Liver (tissue), 9 donors: ENCODE measurements around the gene IGHMBP2. TPM values are rescaled to one million over a fixed set of nuclear protein-coding genes. Genes with fewer than 3 reads are reported as not detected.

Source experiments
- DNase-seq: peaks from one replicate; pipeline ENCODE4 v3.0.0-alpha.2; 2017; ENCODE audit warnings: low spot score
- H3K27ac ChIP-seq, 2 donors: one replicate each; pipeline ENCODE4 v1.7.0; 2013; ENCODE audit warnings: inconsistent platforms in 2 of 2, low read length in 2 of 2, control low read depth in 1 of 2, low read depth in 1 of 2, mild to moderate bottlenecking in 1 of 2
- H3K27me3 ChIP-seq, 4 donors: one replicate each; pipeline versions ENCODE4 v1.6.1 to v1.7.0; 2013; ENCODE audit warnings: low read length in 3 of 4, inconsistent platforms in 1 of 4, mild to moderate bottlenecking in 1 of 4, moderate library complexity in 1 of 4; ENCODE audit not compliant: control insufficient read depth in 4 of 4, insufficient read depth in 4 of 4
- H3K36me3 ChIP-seq, 4 donors: one replicate each; pipeline versions ENCODE4 v1.6.1 to v1.7.0; 2013; ENCODE audit warnings: low read length in 3 of 4, mild to moderate bottlenecking in 3 of 4, low read depth in 1 of 4, moderate library complexity in 1 of 4; ENCODE audit not compliant: control insufficient read depth in 4 of 4, insufficient read depth in 3 of 4
- H3K4me1 ChIP-seq, 4 donors: one replicate each; pipeline versions ENCODE4 v1.6.1 to v1.7.0; 2013; ENCODE audit warnings: low read length in 3 of 4, mild to moderate bottlenecking in 3 of 4, moderate library complexity in 1 of 4; ENCODE audit not compliant: control insufficient read depth in 4 of 4, insufficient read depth in 4 of 4
- H3K4me3 ChIP-seq, 3 donors: one replicate each; pipeline versions ENCODE4 v1.6.1 to v1.7.0; 2013; ENCODE audit warnings: low read length in 3 of 3, control low read depth in 1 of 3, low read depth in 1 of 3, mild to moderate bottlenecking in 1 of 3
- H3K9ac ChIP-seq, 2 donors: one replicate each; pipeline ENCODE4 v1.7.0; 2013; ENCODE audit warnings: low read length in 2 of 2, mild to moderate bottlenecking in 2 of 2, moderate library complexity in 2 of 2, control low read depth in 1 of 2, low read depth in 1 of 2
- H3K9me3 ChIP-seq, 4 donors: one replicate each; pipeline versions ENCODE4 v1.6.1 to v1.7.0; 2013; ENCODE audit warnings: low read length in 3 of 4; ENCODE audit not compliant: control insufficient read depth in 4 of 4
- EGR1 ChIP-seq, 2 donors: IDR thresholded peaks; 2 replicates each; pipeline ENCODE4 v1.6.1; 2016 to 2018; ENCODE audit warnings: antibody characterized with exemption in 2 of 2, low read depth in 2 of 2
- FOXA1 ChIP-seq: IDR thresholded peaks from 2 replicates; pipeline ENCODE4 v1.6.1; 2016; ENCODE audit warnings: antibody characterized with exemption
- FOXA2 ChIP-seq: IDR thresholded peaks from 2 replicates; pipeline ENCODE4 v1.6.1; 2016; ENCODE audit warnings: antibody characterized with exemption
- GABPA ChIP-seq, 2 donors: IDR thresholded peaks in 1 of 2; conservative IDR thresholded peaks in 1 of 2; 2 replicates each; pipeline ENCODE4 v1.6.1; 2016; ENCODE audit warnings: antibody characterized with exemption in 2 of 2, mild to moderate bottlenecking in 1 of 2, moderate library complexity in 1 of 2
- HNF4A ChIP-seq, 2 donors: conservative IDR thresholded peaks; 2 replicates each; pipeline ENCODE4 v1.6.1; 2016; ENCODE audit warnings: antibody characterized with exemption in 2 of 2, mild to moderate bottlenecking in 2 of 2
- HNF4G ChIP-seq: IDR thresholded peaks from 2 replicates; pipeline ENCODE4 v1.6.1; 2016; ENCODE audit warnings: antibody characterized with exemption
- JUND ChIP-seq, 2 donors: IDR thresholded peaks; 2 replicates each; pipeline ENCODE4 v1.6.1; 2016; ENCODE audit warnings: antibody characterized with exemption in 2 of 2
- NR2F2 ChIP-seq: IDR thresholded peaks from 2 replicates; pipeline ENCODE4 v1.6.1; 2016; ENCODE audit warnings: antibody characterized with exemption
- RAD21 ChIP-seq, 2 donors: IDR thresholded peaks; 2 replicates each; pipeline ENCODE4 v1.6.1; 2016; ENCODE audit warnings: antibody characterized with exemption in 2 of 2, mild to moderate bottlenecking in 2 of 2
- RXRA ChIP-seq, 2 donors: IDR thresholded peaks; 2 replicates each; pipeline ENCODE4 v1.6.1; 2017 to 2018; ENCODE audit warnings: antibody characterized with exemption in 2 of 2, mild to moderate bottlenecking in 1 of 2
- SP1 ChIP-seq: IDR thresholded peaks from 2 replicates; pipeline ENCODE4 v1.6.1; 2018; ENCODE audit warnings: antibody characterized with exemption, mild to moderate bottlenecking
- TAF1 ChIP-seq: conservative IDR thresholded peaks from 2 replicates; pipeline ENCODE4 v1.6.1; 2016; ENCODE audit warnings: antibody characterized with exemption, mild to moderate bottlenecking
- YY1 ChIP-seq: IDR thresholded peaks from 2 replicates; pipeline ENCODE4 v1.6.1; 2016; ENCODE audit warnings: antibody characterized with exemption, mild to moderate bottlenecking
- WGBS: extraction: QIAGEN DNeasy Blood & Tissue Kit; methylation state at CpG from one replicate; pipeline ENCODE4 v1.1.7; 2013; 5-methylcytosine and 5-hydroxymethylcytosine counted together
- polyA plus RNA-seq, 2 donors: library from polyadenylated mRNA; stranded (reverse) in 1 of 2; unstranded in 1 of 2; fragments of 200-250 nt in 1 of 2; fragments of >200 nt in 1 of 2; fragmentation: Nextera tagmentation in 1 of 2; extraction: Ambion mirVana in 1 of 2; gene quantifications; one replicate each; pipeline versions ENCODE4 v1.2.1 to v1.2.3, GENCODE V29; 2013 to 2015
- total RNA-seq, 2 donors: library from RNA; depleted of rRNA; stranded (reverse); fragments of >200 nt; gene quantifications; one replicate each; pipeline ENCODE4 v1.2.3, GENCODE V29; 2014
- TF ChIP-seq, protein P1 (sequence below): IDR thresholded peaks from 2 replicates; pipeline ENCODE4 v1.6.1; 2016; ENCODE audit warnings: antibody characterized with exemption
- TF ChIP-seq, protein P2 (sequence below): fragments of 150-350 bp; IDR thresholded peaks from 2 replicates; pipeline ENCODE4 v1.5.1; 2017; ENCODE audit warnings: improper control_type of control experiment, low read depth, low read length; ENCODE audit not compliant: missing input control
- TF ChIP-seq, protein P3 (sequence below): IDR thresholded peaks from 2 replicates; pipeline ENCODE4 v1.6.1; 2016; ENCODE audit warnings: antibody characterized with exemption
- TF ChIP-seq, protein P4 (sequence below): IDR thresholded peaks from 2 replicates; pipeline ENCODE4 v1.6.1; 2016; ENCODE audit warnings: antibody characterized with exemption
- TF ChIP-seq, protein P5 (sequence below): IDR thresholded peaks from 2 replicates; pipeline ENCODE4 v1.6.1; 2016; ENCODE audit warnings: antibody characterized with exemption, mild to moderate bottlenecking
- donor health status: healthy.
- donor health status: healthy.
- donor health status: healthy.
- donor health status: healthy.
- donor health status: healthy.

Gene IGHMBP2
- total and polyA plus RNA-seq, 4 donors, result 5.7 to 14.0 (median 7.0) TPM

DNA sequence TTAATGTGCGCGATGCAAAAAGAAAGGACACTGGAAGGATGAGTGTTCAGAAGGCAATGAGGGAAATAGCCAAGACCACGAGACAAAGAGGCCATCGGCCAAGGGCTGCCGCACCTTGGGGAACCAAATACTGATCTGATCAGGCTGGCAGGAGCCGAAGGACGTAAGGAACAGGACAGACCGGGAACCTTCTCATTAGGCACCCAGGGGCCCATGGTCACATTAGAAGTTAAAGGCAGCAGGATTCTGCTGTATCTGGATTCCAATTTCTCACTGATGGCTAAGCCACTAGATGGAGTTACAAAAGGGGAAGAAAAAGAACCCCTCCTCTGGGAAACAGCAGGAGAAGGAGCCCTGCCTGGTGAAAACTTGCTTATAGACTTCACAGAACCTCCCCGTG lies 33.2 kb upstream of the IGHMBP2 start:
- WGBS, result 50% methylated on average over 9 of the region's 9 CpGs
- DNase-seq, result no peak
- H3K9ac ChIP-seq, result no peak overlapping the region

GRCh38 chr11:68872216-68873003 lies 31.3 kb upstream of the IGHMBP2 start:
- WGBS, result 66% methylated on average over 12 of the region's 12 CpGs
- TF ChIP-seq RAD21 (IDR thresholded peaks at IDR 0.05) (peak in 1 of 2 donors; percentile 18), SP1 (no peak)
- H3K27me3 ChIP-seq, result no peaks in the 10 kb centered on the region
- peaks cover 0 to 5% (median 2%) of the 10 kb centered on the region in 4 donors for H3K4me1 ChIP-seq
- H3K4me3 ChIP-seq, result no peak overlapping the region
- no peak for DNase-seq
- no peaks in the 10 kb centered on the region for H3K9me3 ChIP-seq
- no peak overlapping the region for H3K9ac ChIP-seq
- H3K27ac ChIP-seq, result no peak overlapping the region
- no peaks in the 10 kb centered on the region for H3K36me3 ChIP-seq

More for the DNA sequence above, 33.2 kb upstream of the IGHMBP2 start:
- no peaks in the 10 kb centered on the region for H3K36me3 ChIP-seq
- no peak overlapping the region for H3K27ac ChIP-seq
- peaks cover 0 to 5% (median 2%) of the 10 kb centered on the region in 4 donors for H3K4me1 ChIP-seq
- H3K27me3 ChIP-seq, result no peaks in the 10 kb centered on the region
- TF ChIP-seq SP1, result no peak
- no peak for TF ChIP-seq GABPA (IDR thresholded peaks at IDR 0.05 in 1 of 2, conservative IDR thresholded peaks at IDR 0.05 in 1 of 2)
- TF ChIP-seq RXRA (IDR thresholded peaks at IDR 0.05), result no peak
- TF ChIP-seq RAD21 (IDR thresholded peaks at IDR 0.05), result peak in 1 of 2 donors; percentile 33
- no peak for TF ChIP-seq YY1
- H3K9me3 ChIP-seq, result no peaks in the 10 kb centered on the region
- peak overlapping the region in 2 of 3 donors; percentile 36 to 38 for H3K4me3 ChIP-seq

DNA sequence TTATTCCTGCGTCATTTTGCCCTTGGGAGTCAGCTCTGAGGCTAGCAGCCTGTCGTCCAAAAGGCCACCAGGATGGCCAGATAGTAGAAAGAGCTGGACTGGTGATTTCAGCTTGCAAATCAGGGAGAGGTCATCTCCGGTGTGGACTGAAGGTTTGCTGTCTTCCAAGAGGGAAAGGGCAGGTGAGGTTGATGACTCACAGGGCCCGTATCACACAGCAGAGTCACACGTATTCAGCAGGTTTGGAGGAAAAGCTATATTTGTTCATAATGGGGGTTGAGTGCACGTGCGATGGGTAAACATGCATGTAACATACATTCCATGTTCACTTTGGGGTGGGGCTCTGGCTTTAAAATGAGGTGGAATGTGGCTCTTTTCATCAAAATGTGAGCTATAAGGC lies 25.7 kb upstream of the IGHMBP2 start:
- WGBS, result 58% methylated on average over 7 of the region's 7 CpGs
- Histone ChIP-seq H3K36me3 (no peaks in the 10 kb centered on the region), H3K9me3 (no peaks in the 10 kb centered on the region), H3K9ac (no peak overlapping the region), H3K4me3 (no peak overlapping the region), H3K4me1 (peaks cover 0 to 4% (median 0%) of the 10 kb centered on the region in 4 donors), H3K27ac (peak overlapping the region in 1 of 2 donors; percentile 54), H3K27me3 (no peaks in the 10 kb centered on the region)
- DNase-seq, result no peak
- TF ChIP-seq FOXA2, result peak; percentile 31
- TF ChIP-seq GABPA (IDR thresholded peaks at IDR 0.05 in 1 of 2, conservative IDR thresholded peaks at IDR 0.05 in 1 of 2), result no peak
- no peak for TF ChIP-seq NR2F2
- TF ChIP-seq SP1, result peak; percentile 36
- peak; percentile 77 to 91 for TF ChIP-seq RXRA (IDR thresholded peaks at IDR 0.05)
- no peak for TF ChIP-seq RAD21 (IDR thresholded peaks at IDR 0.05)
- TF ChIP-seq JUND (IDR thresholded peaks at IDR 0.05), result peak; percentile 62 to 82
- TF ChIP-seq, protein P1, sequence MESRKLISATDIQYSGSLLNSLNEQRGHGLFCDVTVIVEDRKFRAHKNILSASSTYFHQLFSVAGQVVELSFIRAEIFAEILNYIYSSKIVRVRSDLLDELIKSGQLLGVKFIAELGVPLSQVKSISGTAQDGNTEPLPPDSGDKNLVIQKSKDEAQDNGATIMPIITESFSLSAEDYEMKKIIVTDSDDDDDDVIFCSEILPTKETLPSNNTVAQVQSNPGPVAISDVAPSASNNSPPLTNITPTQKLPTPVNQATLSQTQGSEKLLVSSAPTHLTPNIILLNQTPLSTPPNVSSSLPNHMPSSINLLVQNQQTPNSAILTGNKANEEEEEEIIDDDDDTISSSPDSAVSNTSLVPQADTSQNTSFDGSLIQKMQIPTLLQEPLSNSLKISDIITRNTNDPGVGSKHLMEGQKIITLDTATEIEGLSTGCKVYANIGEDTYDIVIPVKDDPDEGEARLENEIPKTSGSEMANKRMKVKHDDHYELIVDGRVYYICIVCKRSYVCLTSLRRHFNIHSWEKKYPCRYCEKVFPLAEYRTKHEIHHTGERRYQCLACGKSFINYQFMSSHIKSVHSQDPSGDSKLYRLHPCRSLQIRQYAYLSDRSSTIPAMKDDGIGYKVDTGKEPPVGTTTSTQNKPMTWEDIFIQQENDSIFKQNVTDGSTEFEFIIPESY, result no peak
- no peak for TF ChIP-seq EGR1 (IDR thresholded peaks at IDR 0.05; ENCODE audit: low read depth in 2 of 2)
- no peak for TF ChIP-seq HNF4G
- TF ChIP-seq HNF4A (conservative IDR thresholded peaks at IDR 0.05), result peak; percentile 41 to 61
- TF ChIP-seq, protein P2, sequence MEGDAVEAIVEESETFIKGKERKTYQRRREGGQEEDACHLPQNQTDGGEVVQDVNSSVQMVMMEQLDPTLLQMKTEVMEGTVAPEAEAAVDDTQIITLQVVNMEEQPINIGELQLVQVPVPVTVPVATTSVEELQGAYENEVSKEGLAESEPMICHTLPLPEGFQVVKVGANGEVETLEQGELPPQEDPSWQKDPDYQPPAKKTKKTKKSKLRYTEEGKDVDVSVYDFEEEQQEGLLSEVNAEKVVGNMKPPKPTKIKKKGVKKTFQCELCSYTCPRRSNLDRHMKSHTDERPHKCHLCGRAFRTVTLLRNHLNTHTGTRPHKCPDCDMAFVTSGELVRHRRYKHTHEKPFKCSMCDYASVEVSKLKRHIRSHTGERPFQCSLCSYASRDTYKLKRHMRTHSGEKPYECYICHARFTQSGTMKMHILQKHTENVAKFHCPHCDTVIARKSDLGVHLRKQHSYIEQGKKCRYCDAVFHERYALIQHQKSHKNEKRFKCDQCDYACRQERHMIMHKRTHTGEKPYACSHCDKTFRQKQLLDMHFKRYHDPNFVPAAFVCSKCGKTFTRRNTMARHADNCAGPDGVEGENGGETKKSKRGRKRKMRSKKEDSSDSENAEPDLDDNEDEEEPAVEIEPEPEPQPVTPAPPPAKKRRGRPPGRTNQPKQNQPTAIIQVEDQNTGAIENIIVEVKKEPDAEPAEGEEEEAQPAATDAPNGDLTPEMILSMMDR, result no peak
- no peak for TF ChIP-seq YY1
- TF ChIP-seq TAF1, result no peak
- TF ChIP-seq FOXA1, result no peak
- TF ChIP-seq, protein P3, sequence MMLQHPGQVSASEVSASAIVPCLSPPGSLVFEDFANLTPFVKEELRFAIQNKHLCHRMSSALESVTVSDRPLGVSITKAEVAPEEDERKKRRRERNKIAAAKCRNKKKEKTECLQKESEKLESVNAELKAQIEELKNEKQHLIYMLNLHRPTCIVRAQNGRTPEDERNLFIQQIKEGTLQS, result peak; percentile 31
- TF ChIP-seq, protein P4, sequence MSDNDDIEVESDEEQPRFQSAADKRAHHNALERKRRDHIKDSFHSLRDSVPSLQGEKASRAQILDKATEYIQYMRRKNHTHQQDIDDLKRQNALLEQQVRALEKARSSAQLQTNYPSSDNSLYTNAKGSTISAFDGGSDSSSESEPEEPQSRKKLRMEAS, result no peak
- TF ChIP-seq, protein P5, sequence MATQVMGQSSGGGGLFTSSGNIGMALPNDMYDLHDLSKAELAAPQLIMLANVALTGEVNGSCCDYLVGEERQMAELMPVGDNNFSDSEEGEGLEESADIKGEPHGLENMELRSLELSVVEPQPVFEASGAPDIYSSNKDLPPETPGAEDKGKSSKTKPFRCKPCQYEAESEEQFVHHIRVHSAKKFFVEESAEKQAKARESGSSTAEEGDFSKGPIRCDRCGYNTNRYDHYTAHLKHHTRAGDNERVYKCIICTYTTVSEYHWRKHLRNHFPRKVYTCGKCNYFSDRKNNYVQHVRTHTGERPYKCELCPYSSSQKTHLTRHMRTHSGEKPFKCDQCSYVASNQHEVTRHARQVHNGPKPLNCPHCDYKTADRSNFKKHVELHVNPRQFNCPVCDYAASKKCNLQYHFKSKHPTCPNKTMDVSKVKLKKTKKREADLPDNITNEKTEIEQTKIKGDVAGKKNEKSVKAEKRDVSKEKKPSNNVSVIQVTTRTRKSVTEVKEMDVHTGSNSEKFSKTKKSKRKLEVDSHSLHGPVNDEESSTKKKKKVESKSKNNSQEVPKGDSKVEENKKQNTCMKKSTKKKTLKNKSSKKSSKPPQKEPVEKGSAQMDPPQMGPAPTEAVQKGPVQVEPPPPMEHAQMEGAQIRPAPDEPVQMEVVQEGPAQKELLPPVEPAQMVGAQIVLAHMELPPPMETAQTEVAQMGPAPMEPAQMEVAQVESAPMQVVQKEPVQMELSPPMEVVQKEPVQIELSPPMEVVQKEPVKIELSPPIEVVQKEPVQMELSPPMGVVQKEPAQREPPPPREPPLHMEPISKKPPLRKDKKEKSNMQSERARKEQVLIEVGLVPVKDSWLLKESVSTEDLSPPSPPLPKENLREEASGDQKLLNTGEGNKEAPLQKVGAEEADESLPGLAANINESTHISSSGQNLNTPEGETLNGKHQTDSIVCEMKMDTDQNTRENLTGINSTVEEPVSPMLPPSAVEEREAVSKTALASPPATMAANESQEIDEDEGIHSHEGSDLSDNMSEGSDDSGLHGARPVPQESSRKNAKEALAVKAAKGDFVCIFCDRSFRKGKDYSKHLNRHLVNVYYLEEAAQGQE, result peak; percentile 15
